Panc1 (cell line): Measurements from ENCODE around the gene RHBDL3. TPM values are rescaled to one million over a fixed set of nuclear protein-coding genes. Genes with fewer than 3 reads are reported as not detected.
"Not testable (repeated sequence)": the region's sequence is repeated elsewhere in the genome, so short reads cannot be mapped to it uniquely, and the experiment has no call there.

Source experiments
- ATAC-seq: fragments of 200-7000 bp; cut with Tn5 transposase; 2 replicates; pipeline ENCODE4 v1.9.1; 2020; ENCODE audit warnings: mild to moderate bottlenecking, moderate library complexity
- BruUV-seq: library from RNA; stranded (reverse); fragments of 400-500 nt; replicated peaks from 2 replicates; lab custom pipeline; 2021; lab: Mats Ljungman, UMichigan
- CTCF ChIA-PET: fragments of 300-600 bp; sonication (Branson Sonifier 250); formaldehyde crosslinking; loops from one replicate; lab custom pipeline; 2022; ENCODE audit warnings: antibody characterized with exemption; lab: Charles Lee
- POLR2A ChIA-PET: fragments of 300-600 bp; sonication (Branson Sonifier 250); formaldehyde crosslinking; loops from one replicate; lab custom pipeline; 2022; ENCODE audit warnings: antibody characterized with exemption; lab: Charles Lee
- DNase-seq: peaks from one replicate; pipeline ENCODE4 v3.0.0-alpha.2; 2010; ENCODE audit warnings: low read depth, low spot score
- H3K27ac ChIP-seq: 2 replicates; pipeline ENCODE4 v1.5.1; 2011; ENCODE audit warnings: mild to moderate bottlenecking, low read length, inconsistent platforms
- H3K27me3 ChIP-seq: fragments of 200-500 bp; sonication (Bioruptor generic); 2 replicates; pipeline ENCODE4 v1.6.0; 2014; ENCODE audit warnings: low read length, inconsistent platforms; ENCODE audit not compliant: control insufficient read depth, insufficient read depth
- H3K36me3 ChIP-seq: fragments of 200-500 bp; sonication (Bioruptor generic); 2 replicates; pipeline ENCODE4 v1.5.1; 2014; ENCODE audit warnings: inconsistent platforms, mild to moderate bottlenecking, low read length, moderate library complexity; ENCODE audit not compliant: control insufficient read depth, insufficient read depth
- H3K4me1 ChIP-seq: 2 replicates; pipeline ENCODE4 v1.5.1; 2011; ENCODE audit warnings: inconsistent platforms, mild to moderate bottlenecking, low read length, moderate library complexity; ENCODE audit not compliant: control insufficient read depth, insufficient read depth
- H3K4me3 ChIP-seq, 2 experiments: 2 replicates each; pipeline ENCODE4 v1.5.1; 2011 to 2012; ENCODE audit warnings: low read depth in 2 of 2, low read length in 2 of 2, mild to moderate bottlenecking in 2 of 2, inconsistent platforms in 1 of 2, moderate library complexity in 1 of 2
- H3K9me3 ChIP-seq: fragments of 200-500 bp; sonication (Bioruptor generic); 2 replicates; pipeline ENCODE4 v1.5.1; 2014; ENCODE audit warnings: low read depth, mild to moderate bottlenecking, inconsistent platforms, low read length, moderate library complexity; ENCODE audit not compliant: control insufficient read depth, insufficient read depth
- POLR2AphosphoS5 ChIP-seq: IDR thresholded peaks from 2 replicates; pipeline ENCODE4 v1.6.1; 2012; ENCODE audit warnings: mild to moderate bottlenecking, low read depth, low read length, moderate library complexity
- SIN3A ChIP-seq: IDR thresholded peaks from 2 replicates; pipeline ENCODE4 v1.6.1; 2012; ENCODE audit warnings: low read depth, mild to moderate bottlenecking, low read length, moderate library complexity, borderline replicate concordance; ENCODE audit not compliant: insufficient read depth
- TCF7L2 ChIP-seq: IDR thresholded peaks from 2 replicates; pipeline ENCODE4 v1.6.1; 2011; ENCODE audit warnings: mild to moderate bottlenecking, low read depth, low read length, inconsistent platforms
- in situ Hi-C: cut with HindIII; loops from 2 replicates; pipeline ENCODE4 v1.10.0; 2016; ENCODE audit warnings: low sequenced_read_pairs, low pct_unique_long_range_greater_than_20kb
- intact Hi-C: fragments of 100-400 bp; cut with micrococcal nuclease; formaldehyde crosslinking; loops from one replicate; pipeline ENCODE4 v1.10.0; 2022; ENCODE audit not compliant: unreplicated experiment
- total RNA-seq: library from RNA; stranded (reverse); gene quantifications from one replicate; pipeline ENCODE4 v1.2.1, GENCODE V29; 2021; ENCODE audit not compliant: unreplicated experiment
- TF ChIP-seq, protein P1 (sequence below), 2 experiments: IDR thresholded peaks; 2 replicates each; pipeline ENCODE4 v1.6.1; 2011 to 2012; ENCODE audit warnings: low read depth in 2 of 2, control low read depth in 1 of 2, low read length in 1 of 2, mild to moderate bottlenecking in 1 of 2, moderate library complexity in 1 of 2; ENCODE audit not compliant: insufficient read depth in 1 of 2
- TF ChIP-seq, protein P2 (sequence below): fragments of 450-650 bp; IDR thresholded peaks from 2 replicates; pipeline ENCODE4 v1.5.1; 2017; ENCODE audit warnings: mild to moderate bottlenecking

The RHBDL3 gene
- total RNA-seq, 1 experiment from 2014 or later: 3.2 TPM

- DNase-seq: peak; percentile 78
- Histone ChIP-seq H3K9me3 (no peaks in the 10 kb centered on the region), H3K27ac (peak within 1 kb of the TSS; percentile 96), H3K27me3 (no peaks in the 10 kb centered on the region), H3K4me1 (peaks cover 15% of the 10 kb centered on the region), H3K4me3 (peak within 1 kb of the TSS; percentile 80 to 87), H3K36me3 (peaks cover 10% of the 10 kb centered on the region)
- intact Hi-C loops (no loop called here), in situ Hi-C loops (no loop called here)
- TF ChIP-seq POLR2AphosphoS5 (peak; percentile 99), SIN3A (peak; percentile 93), TCF7L2 (no peak; the same call in 1 of the 2 replicates)
- TF ChIP-seq, protein P1, sequence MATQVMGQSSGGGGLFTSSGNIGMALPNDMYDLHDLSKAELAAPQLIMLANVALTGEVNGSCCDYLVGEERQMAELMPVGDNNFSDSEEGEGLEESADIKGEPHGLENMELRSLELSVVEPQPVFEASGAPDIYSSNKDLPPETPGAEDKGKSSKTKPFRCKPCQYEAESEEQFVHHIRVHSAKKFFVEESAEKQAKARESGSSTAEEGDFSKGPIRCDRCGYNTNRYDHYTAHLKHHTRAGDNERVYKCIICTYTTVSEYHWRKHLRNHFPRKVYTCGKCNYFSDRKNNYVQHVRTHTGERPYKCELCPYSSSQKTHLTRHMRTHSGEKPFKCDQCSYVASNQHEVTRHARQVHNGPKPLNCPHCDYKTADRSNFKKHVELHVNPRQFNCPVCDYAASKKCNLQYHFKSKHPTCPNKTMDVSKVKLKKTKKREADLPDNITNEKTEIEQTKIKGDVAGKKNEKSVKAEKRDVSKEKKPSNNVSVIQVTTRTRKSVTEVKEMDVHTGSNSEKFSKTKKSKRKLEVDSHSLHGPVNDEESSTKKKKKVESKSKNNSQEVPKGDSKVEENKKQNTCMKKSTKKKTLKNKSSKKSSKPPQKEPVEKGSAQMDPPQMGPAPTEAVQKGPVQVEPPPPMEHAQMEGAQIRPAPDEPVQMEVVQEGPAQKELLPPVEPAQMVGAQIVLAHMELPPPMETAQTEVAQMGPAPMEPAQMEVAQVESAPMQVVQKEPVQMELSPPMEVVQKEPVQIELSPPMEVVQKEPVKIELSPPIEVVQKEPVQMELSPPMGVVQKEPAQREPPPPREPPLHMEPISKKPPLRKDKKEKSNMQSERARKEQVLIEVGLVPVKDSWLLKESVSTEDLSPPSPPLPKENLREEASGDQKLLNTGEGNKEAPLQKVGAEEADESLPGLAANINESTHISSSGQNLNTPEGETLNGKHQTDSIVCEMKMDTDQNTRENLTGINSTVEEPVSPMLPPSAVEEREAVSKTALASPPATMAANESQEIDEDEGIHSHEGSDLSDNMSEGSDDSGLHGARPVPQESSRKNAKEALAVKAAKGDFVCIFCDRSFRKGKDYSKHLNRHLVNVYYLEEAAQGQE (IDR thresholded peaks at IDR 0.05; ENCODE audit: insufficient read depth in 1 of 2, low read depth in 2 of 2, low read length in 1 of 2): no peak; a peak in 1 of 4 replicates
- TF ChIP-seq, protein P2, sequence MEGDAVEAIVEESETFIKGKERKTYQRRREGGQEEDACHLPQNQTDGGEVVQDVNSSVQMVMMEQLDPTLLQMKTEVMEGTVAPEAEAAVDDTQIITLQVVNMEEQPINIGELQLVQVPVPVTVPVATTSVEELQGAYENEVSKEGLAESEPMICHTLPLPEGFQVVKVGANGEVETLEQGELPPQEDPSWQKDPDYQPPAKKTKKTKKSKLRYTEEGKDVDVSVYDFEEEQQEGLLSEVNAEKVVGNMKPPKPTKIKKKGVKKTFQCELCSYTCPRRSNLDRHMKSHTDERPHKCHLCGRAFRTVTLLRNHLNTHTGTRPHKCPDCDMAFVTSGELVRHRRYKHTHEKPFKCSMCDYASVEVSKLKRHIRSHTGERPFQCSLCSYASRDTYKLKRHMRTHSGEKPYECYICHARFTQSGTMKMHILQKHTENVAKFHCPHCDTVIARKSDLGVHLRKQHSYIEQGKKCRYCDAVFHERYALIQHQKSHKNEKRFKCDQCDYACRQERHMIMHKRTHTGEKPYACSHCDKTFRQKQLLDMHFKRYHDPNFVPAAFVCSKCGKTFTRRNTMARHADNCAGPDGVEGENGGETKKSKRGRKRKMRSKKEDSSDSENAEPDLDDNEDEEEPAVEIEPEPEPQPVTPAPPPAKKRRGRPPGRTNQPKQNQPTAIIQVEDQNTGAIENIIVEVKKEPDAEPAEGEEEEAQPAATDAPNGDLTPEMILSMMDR: no peak
- peak; percentile 96 for ATAC-seq
- TSS peak; percentile 95 for BruUV-seq
- ChIA-PET POLR2A (interaction anchor here (0.5 kb wide), 1 partner anchor 13 kb away, joined by 3 read pairs; no protein-coding TSS in a partner anchor), CTCF (no interaction called here)
These were observed 84.4 kb downstream of the RHBDL3 start, which contains the start of gene ZNF207 for GRCh38 chr17:32349854-32350665. Gene ZNF207, plus strand, starts transcription at chr17:32350157. Its CDS starts 129 bp downstream, at chr17:32350286.

DNA sequence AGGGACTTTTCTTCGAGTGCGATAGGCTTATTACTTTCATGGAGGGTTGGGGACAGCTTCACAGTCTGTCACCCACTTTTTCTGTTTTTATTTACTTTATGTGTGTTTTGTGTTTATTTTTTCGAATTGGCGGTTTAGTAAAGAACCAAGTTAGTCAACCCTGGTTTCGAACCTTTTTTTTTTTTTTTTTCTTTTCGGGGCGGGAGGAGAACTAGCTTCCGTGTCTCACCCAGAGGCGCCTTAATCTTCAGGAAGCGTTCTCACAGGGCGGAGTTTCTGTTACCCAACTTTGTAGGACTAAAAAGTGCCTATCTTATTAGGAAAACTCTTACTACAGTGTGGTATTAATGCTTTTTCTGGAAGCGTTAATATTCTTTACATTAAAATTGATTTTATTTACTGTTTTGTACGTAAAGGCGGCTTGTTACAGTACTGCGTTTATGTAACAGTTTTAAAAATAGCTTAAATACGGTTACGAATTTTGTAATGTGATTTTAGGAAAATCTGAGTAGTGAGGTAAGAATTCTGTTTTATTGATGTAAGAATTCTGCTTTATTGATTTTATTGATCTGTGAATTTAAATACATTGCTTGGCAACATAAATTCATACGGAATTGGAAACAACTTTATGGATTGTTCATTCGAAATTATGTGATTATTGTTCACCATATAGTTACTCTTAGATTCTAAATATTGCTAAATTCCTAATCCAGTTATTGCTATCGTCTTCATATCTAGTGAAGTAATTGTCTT lies 85.2 kb downstream of the RHBDL3 start:
- Histone ChIP-seq H3K27ac (peak overlapping the region; percentile 96), H3K4me1 (peaks cover 22% of the 10 kb centered on the region), H3K4me3 (peak overlapping the region; percentile 80 to 87), H3K9me3 (no peaks in the 10 kb centered on the region), H3K27me3 (no peaks in the 10 kb centered on the region), H3K36me3 (peaks cover 15% of the 10 kb centered on the region)
- ChIA-PET POLR2A (interaction anchor here (0.6 to 1.0 kb wide), 5 partner anchors 9 to 1288 kb away, joined by 5 to 11 read pairs (median 6); partner anchors contain the start of gene PSMD11), CTCF (no interaction called here)
- TF ChIP-seq, protein P2: no peak
- no peak for TF ChIP-seq TCF7L2
- TF ChIP-seq, protein P1 (IDR thresholded peaks at IDR 0.05; ENCODE audit: insufficient read depth in 1 of 2, low read depth in 2 of 2, low read length in 1 of 2): no peak
- no peak for TF ChIP-seq POLR2AphosphoS5
- TF ChIP-seq SIN3A: no peak; the same call in 1 of the 2 replicates
- peak; percentile 43 for DNase-seq
- in situ Hi-C loops: no loop called here
- ATAC-seq: no peak; the same call in 1 of the 2 replicates
- intact Hi-C loops: no loop called here
- BruUV-seq: no TSS peak

DNA sequence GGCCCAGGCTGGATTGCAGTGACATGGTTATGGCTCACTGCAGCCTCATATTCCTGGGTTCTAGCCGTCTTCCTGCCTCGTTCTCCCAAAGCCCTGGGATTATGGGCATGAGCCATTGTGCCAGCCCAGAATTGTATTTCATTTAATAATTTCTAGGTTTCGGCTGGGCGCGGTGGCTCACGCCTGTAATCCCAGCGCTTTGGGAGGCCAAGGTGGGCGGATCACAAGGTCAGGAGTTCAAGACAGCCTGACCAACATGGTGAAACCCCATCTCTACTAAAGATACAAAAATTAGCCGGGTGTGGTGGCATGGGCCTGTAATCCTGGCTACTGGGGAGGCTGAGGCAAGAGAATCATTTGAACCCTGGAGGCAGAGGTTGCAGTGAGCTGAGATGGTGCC lies 87.1 kb downstream of the RHBDL3 start:
- Histone ChIP-seq H3K4me3 (peak overlapping the region; percentile 80 to 87), H3K36me3 (peaks cover 21% of the 10 kb centered on the region), H3K4me1 (peaks cover 26% of the 10 kb centered on the region)
- in situ Hi-C loops, H3K27me3 ChIP-seq, intact Hi-C loops, H3K9me3 ChIP-seq, DNase-seq, POLR2A ChIA-PET, CTCF ChIA-PET, ATAC-seq, BruUV-seq, H3K27ac ChIP-seq: not testable (repeated sequence)
